Parathyroid adenoma (tissue), 2 donors: ENCODE measurements around the gene GRAMD2B.
"Not testable (repeated sequence)": the region's sequence is repeated elsewhere in the genome, so short reads cannot be mapped to it uniquely, and the experiment has no call there.

ENCODE experiments used
- H2AFZ ChIP-seq: fragments of 300-600 bp; sonication (generic); one replicate; pipeline ENCODE4 v1.7.0; 2017; ENCODE audit warnings: antibody characterized with exemption, mild to moderate bottlenecking
- H3K27ac ChIP-seq: fragments of 300-600 bp; sonication (generic); one replicate; pipeline ENCODE4 v1.7.0; 2017
- H3K27me3 ChIP-seq: fragments of 300-600 bp; sonication (generic); one replicate; pipeline ENCODE4 v1.7.0; 2017; ENCODE audit warnings: low read length; ENCODE audit not compliant: control insufficient read depth, insufficient read depth
- H3K36me3 ChIP-seq: fragments of 300-600 bp; sonication (generic); one replicate; pipeline ENCODE4 v1.7.0; 2017; ENCODE audit warnings: low read length; ENCODE audit not compliant: control insufficient read depth, insufficient read depth
- H3K4me1 ChIP-seq: fragments of 300-600 bp; sonication (generic); one replicate; pipeline ENCODE4 v1.7.0; 2017; ENCODE audit warnings: control low read depth
- H3K4me2 ChIP-seq: fragments of 300-600 bp; sonication (generic); one replicate; pipeline ENCODE4 v1.7.0; 2017; ENCODE audit warnings: low read length
- H3K4me3 ChIP-seq: fragments of 300-600 bp; sonication (generic); one replicate; pipeline ENCODE4 v1.7.0; 2017; ENCODE audit warnings: low read depth, low read length
- H3K79me2 ChIP-seq: fragments of 300-600 bp; sonication (generic); one replicate; pipeline ENCODE4 v1.7.0; 2017; ENCODE audit warnings: control low read depth
- H3K9ac ChIP-seq: fragments of 300-600 bp; sonication (generic); one replicate; pipeline ENCODE4 v1.7.0; 2017; ENCODE audit warnings: mild to moderate bottlenecking
- H3K9me3 ChIP-seq: fragments of 300-600 bp; sonication (generic); one replicate; pipeline ENCODE4 v1.7.0; 2017; ENCODE audit warnings: low read length; ENCODE audit not compliant: control insufficient read depth
- CTCF ChIP-seq: fragments of 300-600 bp; sonication (generic); IDR thresholded peaks from one replicate; pipeline ENCODE4 v1.7.0; 2017; ENCODE audit warnings: antibody characterized with exemption, mild to moderate bottlenecking
- donor health status: primary hyperparathyroidism.

GRAMD2B gene

GRCh38 chr5:126516852-126517251 is 93.6 kb downstream of the GRAMD2B start:
- no peaks in the 10 kb centered on the region for H3K36me3 ChIP-seq
- H3K27me3 ChIP-seq: no peaks in the 10 kb centered on the region
- H3K9ac ChIP-seq: no peak overlapping the region
- TF ChIP-seq CTCF: no peak
- no peaks in the 10 kb centered on the region for H3K9me3 ChIP-seq
- no peak overlapping the region for H3K27ac ChIP-seq
- no peak overlapping the region for H3K4me2 ChIP-seq
- no peak overlapping the region for H3K4me3 ChIP-seq
- H3K79me2 ChIP-seq: no peaks in the 10 kb centered on the region
- no peak overlapping the region for H2AFZ ChIP-seq
- no peaks in the 10 kb centered on the region for H3K4me1 ChIP-seq

GRCh38 chr5:126519223-126519622 is 96.0 kb downstream of the GRAMD2B start:
- H3K4me3 ChIP-seq, H3K9me3 ChIP-seq, H3K36me3 ChIP-seq, H3K27me3 ChIP-seq, H2AFZ ChIP-seq, H3K79me2 ChIP-seq, H3K4me1 ChIP-seq, H3K9ac ChIP-seq, H3K27ac ChIP-seq, H3K4me2 ChIP-seq: not testable (repeated sequence)

GRCh38 chr5:126519637-126520592 is 96.7 kb downstream of the GRAMD2B start:
- Histone ChIP-seq H3K79me2 (no peaks in the 10 kb centered on the region), H2AFZ (peak overlapping the region; percentile 7), H3K9me3 (no peaks in the 10 kb centered on the region), H3K4me1 (no peaks in the 10 kb centered on the region), H3K9ac (no peak overlapping the region), H3K27me3 (no peaks in the 10 kb centered on the region), H3K4me2 (peak overlapping the region; percentile 22), H3K4me3 (no peak overlapping the region), H3K36me3 (no peaks in the 10 kb centered on the region), H3K27ac (no peak overlapping the region)
- TF ChIP-seq CTCF: no peak

DNA sequence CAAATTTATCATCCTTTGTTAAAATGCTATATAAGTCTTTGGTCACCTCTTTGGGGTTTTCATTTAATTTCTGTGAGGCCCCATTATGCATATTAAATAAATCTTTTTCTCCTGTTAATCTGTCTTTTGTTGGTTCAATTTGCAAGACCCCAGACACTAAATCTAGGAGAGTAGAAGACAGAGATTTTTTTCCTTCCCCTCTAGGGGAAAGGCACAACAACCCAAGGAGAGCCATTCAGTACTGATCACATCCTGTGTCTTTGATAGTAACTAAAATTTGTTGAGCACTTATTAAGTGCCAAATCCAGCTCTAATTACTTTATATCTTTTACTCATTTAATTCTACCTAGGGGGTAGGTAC is 97.4 kb downstream of the GRAMD2B start:
- no peak overlapping the region for H3K27ac ChIP-seq
- H3K4me3 ChIP-seq: no peak overlapping the region
- H2AFZ ChIP-seq: no peak overlapping the region
- no peaks in the 10 kb centered on the region for H3K27me3 ChIP-seq
- no peak overlapping the region for H3K9ac ChIP-seq
- TF ChIP-seq CTCF: no peak
- no peaks in the 10 kb centered on the region for H3K36me3 ChIP-seq
- no peaks in the 10 kb centered on the region for H3K4me1 ChIP-seq
- H3K79me2 ChIP-seq: no peaks in the 10 kb centered on the region
- H3K9me3 ChIP-seq: no peaks in the 10 kb centered on the region
- no peak overlapping the region for H3K4me2 ChIP-seq

- Histone ChIP-seq H2AFZ (no peak overlapping the region), H3K27me3 (no peaks in the 10 kb centered on the region), H3K4me3 (no peak overlapping the region), H3K79me2 (no peaks in the 10 kb centered on the region), H3K36me3 (no peaks in the 10 kb centered on the region), H3K9ac (no peak overlapping the region), H3K4me1 (no peaks in the 10 kb centered on the region), H3K4me2 (no peak overlapping the region), H3K27ac (no peak overlapping the region), H3K9me3 (no peaks in the 10 kb centered on the region)
- no peak for TF ChIP-seq CTCF
Observed at GRCh38 chr5:126521130-126521529, 97.9 kb downstream of the GRAMD2B start.
